Fibroblast of mammary gland (primary cell): ENCODE data around the gene VEGFB.

Experiments
- DNase-seq: peaks from one replicate; pipeline ENCODE4 v3.0.0-alpha.2; 2010; ENCODE audit warnings: low read depth
- H3K4me3 ChIP-seq: 2 replicates; pipeline ENCODE4 v1.5.1; 2011; ENCODE audit warnings: low read depth, mild to moderate bottlenecking, low read length, moderate library complexity; ENCODE audit not compliant: control insufficient read depth
- CTCF ChIP-seq: conservative IDR thresholded peaks from 2 replicates; pipeline ENCODE4 v1.5.1; 2011; ENCODE audit warnings: low read depth, low read length, inconsistent platforms; ENCODE audit not compliant: control insufficient read depth, insufficient read depth

Gene VEGFB

GRCh38 chr11:64198511-64198910 is 35.9 kb upstream of the VEGFB start:
- no peak for DNase-seq
- no peak overlapping the region for H3K4me3 ChIP-seq

GRCh38 chr11:64201543-64201942 is 32.8 kb upstream of the VEGFB start:
- DNase-seq = no peak
- TF ChIP-seq CTCF = no peak
- H3K4me3 ChIP-seq = no peak overlapping the region

More at GRCh38 chr11:64198511-64198910, 35.9 kb upstream of the VEGFB start:
- no peak for TF ChIP-seq CTCF

GRCh38 chr11:64202992-64203391 is 31.4 kb upstream of the VEGFB start:
- no peak for TF ChIP-seq CTCF
- H3K4me3 ChIP-seq = no peak overlapping the region
- DNase-seq = no peak

- no peak for DNase-seq
- H3K4me3 ChIP-seq = no peak overlapping the region
- no peak for TF ChIP-seq CTCF
These were observed 30.8 kb upstream of the VEGFB start for GRCh38 chr11:64203421-64204079.

GRCh38 chr11:64204080-64204440 is 30.3 kb upstream of the VEGFB start:
- H3K4me3 ChIP-seq = no peak overlapping the region
- TF ChIP-seq CTCF = no peak
- no peak for DNase-seq

- no peak overlapping the region for H3K4me3 ChIP-seq
- peak; percentile 98 for DNase-seq
- TF ChIP-seq CTCF = peak; percentile 67
These were observed 29.9 kb upstream of the VEGFB start for GRCh38 chr11:64204464-64204989.
